Mesothelial cell of epicardium (in vitro differentiated cells): ENCODE data around the gene ERVH48-1. TPM values are rescaled to one million over a fixed set of nuclear protein-coding genes. Genes with fewer than 3 reads are reported as not detected.

Experiments
- DNase-seq, 2 experiments: peaks; one replicate each; pipeline ENCODE4 v3.0.0; 2021; ENCODE audit warnings: low spot score in 2 of 2; ENCODE audit not compliant: unreplicated experiment in 2 of 2
- H3K27ac Mint-ChIP-seq: 2 replicates; pipeline ENCODE4 v1.8.0; 2021; ENCODE audit warnings: mixed read lengths
- H3K27me3 Mint-ChIP-seq: 2 replicates; pipeline ENCODE4 v1.8.0; 2021; ENCODE audit warnings: low read depth, mixed read lengths
- H3K36me3 Mint-ChIP-seq: 2 replicates; pipeline ENCODE4 v1.8.0; 2021; ENCODE audit warnings: mixed read lengths
- H3K4me1 Mint-ChIP-seq: 2 replicates; pipeline ENCODE4 v1.8.0; 2021; ENCODE audit warnings: mixed read lengths
- H3K4me3 Mint-ChIP-seq: 2 replicates; pipeline ENCODE4 v1.8.0; 2021; ENCODE audit warnings: mild to moderate bottlenecking, moderate library complexity, mixed read lengths
- H3K9me3 Mint-ChIP-seq: 2 replicates; pipeline ENCODE4 v1.8.0; 2021; ENCODE audit warnings: mixed read lengths
- total RNA-seq: library from RNA; stranded (reverse); gene quantifications from 3 replicates; pipeline ENCODE4 v1.2.1, GENCODE V29; 2021
- TF ChIP-seq, protein P1 (sequence below): fragments of 200-600 bp; sonication (generic); IDR thresholded peaks from one replicate; pipeline ENCODE4 v1.5.0; 2021; ENCODE audit warnings: antibody characterized with exemption; ENCODE audit not compliant: unreplicated experiment

Gene ERVH48-1
- 2.9 to 4.5 TPM (median 4.5 TPM) in 3 replicates for total RNA-seq

GRCh38 chr21:42925114-42925926, at the start of gene ERVH48-1:
TSS of gene ERVH48-1 (minus strand) at chr21:42925630. CDS start at chr21:42919006, 6,624 bp downstream.
- TF ChIP-seq, protein P1, sequence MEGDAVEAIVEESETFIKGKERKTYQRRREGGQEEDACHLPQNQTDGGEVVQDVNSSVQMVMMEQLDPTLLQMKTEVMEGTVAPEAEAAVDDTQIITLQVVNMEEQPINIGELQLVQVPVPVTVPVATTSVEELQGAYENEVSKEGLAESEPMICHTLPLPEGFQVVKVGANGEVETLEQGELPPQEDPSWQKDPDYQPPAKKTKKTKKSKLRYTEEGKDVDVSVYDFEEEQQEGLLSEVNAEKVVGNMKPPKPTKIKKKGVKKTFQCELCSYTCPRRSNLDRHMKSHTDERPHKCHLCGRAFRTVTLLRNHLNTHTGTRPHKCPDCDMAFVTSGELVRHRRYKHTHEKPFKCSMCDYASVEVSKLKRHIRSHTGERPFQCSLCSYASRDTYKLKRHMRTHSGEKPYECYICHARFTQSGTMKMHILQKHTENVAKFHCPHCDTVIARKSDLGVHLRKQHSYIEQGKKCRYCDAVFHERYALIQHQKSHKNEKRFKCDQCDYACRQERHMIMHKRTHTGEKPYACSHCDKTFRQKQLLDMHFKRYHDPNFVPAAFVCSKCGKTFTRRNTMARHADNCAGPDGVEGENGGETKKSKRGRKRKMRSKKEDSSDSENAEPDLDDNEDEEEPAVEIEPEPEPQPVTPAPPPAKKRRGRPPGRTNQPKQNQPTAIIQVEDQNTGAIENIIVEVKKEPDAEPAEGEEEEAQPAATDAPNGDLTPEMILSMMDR, result no peak
- DNase-seq, result no peak
- Mint-ChIP-seq H3K27me3 (no peaks in the 10 kb centered on the region), H3K36me3 (peaks cover 2% of the 10 kb centered on the region), H3K9me3 (no peaks in the 10 kb centered on the region), H3K4me1 (peaks cover 17% of the 10 kb centered on the region), H3K4me3 (peak within 1 kb of the TSS; percentile 39), H3K27ac (peak within 1 kb of the TSS; percentile 87)

DNA sequence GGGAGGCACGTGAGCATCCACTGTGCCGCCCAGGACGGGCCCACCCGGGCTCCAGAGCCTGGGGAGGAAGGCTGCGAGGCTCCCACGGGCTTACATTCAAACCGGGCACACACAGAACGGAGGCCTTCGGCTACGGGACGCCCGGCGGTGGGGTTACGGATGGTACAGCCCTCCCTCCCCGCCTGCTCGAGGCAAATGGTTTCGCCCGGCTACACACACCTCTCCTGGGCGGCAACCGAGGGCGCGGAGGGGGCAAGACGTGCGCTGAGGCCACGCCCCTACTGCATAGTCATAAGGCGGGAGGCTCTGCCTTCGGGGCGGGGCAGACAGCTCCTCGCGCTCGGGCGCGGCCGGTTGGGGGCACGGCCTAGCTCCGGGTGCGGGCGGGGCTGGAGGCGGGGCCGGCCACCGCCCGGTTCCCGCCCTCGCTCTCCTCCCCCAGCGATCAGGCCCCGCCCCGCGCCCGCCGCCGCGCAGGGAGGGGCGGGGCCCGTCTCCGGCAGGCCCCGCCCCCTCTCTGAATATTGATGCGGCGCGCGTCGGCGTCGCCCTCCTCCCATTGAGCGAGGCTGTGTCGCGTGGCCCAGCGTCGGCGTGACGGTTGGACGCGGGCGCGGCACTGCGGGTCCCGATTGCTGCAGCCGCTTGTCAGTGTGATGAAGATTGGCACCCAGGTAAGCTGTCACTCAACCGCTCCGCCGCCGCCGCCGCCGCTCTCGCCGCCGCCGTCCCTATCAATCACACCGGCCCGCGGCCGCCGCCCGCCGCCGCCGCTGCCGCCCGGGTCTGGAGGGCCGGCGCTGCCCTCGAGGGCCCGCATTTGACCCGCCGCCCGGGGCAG, 48.8 kb upstream of the ERVH48-1 start, which contains the start of gene PKNOX1:
Gene PKNOX1, plus strand, starts transcription at position 572 of the 841 bp plus-strand sequence. CDS start 29,820 bp downstream, outside the sequence.
- DNase-seq, result peak; percentile 98 to 99
- Mint-ChIP-seq H3K27me3 (no peaks in the 10 kb centered on the region), H3K36me3 (peaks cover 19% of the 10 kb centered on the region), H3K9me3 (peaks cover 14% of the 10 kb centered on the region), H3K4me3 (peak within 1 kb of the TSS; percentile 85), H3K27ac (peak within 1 kb of the TSS; percentile 98), H3K4me1 (peaks cover 27% of the 10 kb centered on the region)
- TF ChIP-seq, protein P1, result no peak

DNA sequence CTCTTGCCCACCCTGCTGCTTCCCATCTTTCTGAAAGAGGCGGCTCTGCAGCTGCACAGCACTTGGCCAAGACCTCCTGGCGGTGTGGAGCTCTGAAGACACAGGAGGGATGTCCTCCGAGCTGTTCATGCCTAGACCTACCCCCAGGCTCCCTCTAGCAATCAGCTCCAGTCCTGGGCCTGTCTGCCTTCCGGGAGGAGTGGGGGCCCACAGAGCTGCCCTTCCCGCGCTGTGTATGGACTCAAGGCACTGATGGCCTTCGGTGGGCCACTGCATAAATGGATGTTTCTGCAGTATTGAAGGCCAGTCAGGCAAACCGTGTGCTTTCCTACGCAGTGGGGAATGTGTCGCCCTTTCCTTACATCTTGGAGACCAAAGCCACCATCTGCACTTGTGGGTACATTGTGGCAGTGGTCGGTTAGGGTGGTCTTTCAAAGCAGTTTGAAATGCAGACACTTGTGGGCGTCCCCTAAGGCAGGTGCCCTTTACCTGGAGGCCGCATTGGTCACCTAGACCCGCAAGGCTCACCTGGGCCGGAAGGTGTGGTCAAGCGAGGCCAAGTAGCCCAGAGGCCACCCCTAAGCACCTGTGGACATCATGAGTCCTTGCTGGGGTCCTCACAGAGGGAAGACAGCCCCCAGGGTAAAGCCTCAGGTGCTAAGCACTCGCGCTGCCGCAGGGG, 48.0 kb upstream of the ERVH48-1 start:
- Mint-ChIP-seq H3K27me3 (no peaks in the 10 kb centered on the region), H3K9me3 (peaks cover 10% of the 10 kb centered on the region), H3K4me3 (peak overlapping the region; percentile 62), H3K36me3 (peaks cover 12% of the 10 kb centered on the region), H3K27ac (peak overlapping the region; percentile 79), H3K4me1 (peaks cover 30% of the 10 kb centered on the region)
- no peak for DNase-seq
- TF ChIP-seq, protein P1, result no peak

DNA sequence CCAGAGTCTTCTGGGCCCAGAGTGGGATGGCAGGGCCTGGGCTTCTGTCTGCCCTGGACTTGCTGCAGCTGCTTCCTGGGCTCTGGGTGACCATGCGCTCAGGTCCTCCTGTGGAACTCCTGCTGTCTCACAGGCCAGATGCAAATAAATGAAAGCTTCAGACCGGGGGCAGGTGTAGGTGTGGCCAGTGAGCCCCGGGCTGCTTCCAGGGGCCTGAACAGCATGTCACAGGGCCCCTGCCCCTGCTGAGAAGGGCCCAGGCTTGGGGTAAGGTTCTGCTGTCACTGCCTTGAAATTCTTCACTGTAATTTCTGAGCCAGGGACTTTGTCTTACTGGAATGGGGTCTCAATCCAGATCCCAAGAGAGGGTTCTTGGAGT, 46.5 kb upstream of the ERVH48-1 start:
- TF ChIP-seq, protein P1, result no peak
- H3K4me3 Mint-ChIP-seq, result no peak overlapping the region

GRCh38 chr21:42970946-42971653, 45.7 kb upstream of the ERVH48-1 start:
- no peaks in the 10 kb centered on the region for H3K27me3 Mint-ChIP-seq
- no peaks in the 10 kb centered on the region for H3K9me3 Mint-ChIP-seq
- H3K4me1 Mint-ChIP-seq, result peaks cover 25% of the 10 kb centered on the region
- TF ChIP-seq, protein P1, result no peak
- no peaks in the 10 kb centered on the region for H3K36me3 Mint-ChIP-seq
- peak overlapping the region; percentile 4 for H3K27ac Mint-ChIP-seq
- DNase-seq, result no peak
- H3K4me3 Mint-ChIP-seq, result no peak overlapping the region

More for the DNA sequence above, 46.5 kb upstream of the ERVH48-1 start:
- DNase-seq, result no peak
- Mint-ChIP-seq H3K4me1 (peaks cover 31% of the 10 kb centered on the region), H3K27ac (peak overlapping the region; percentile 79), H3K36me3 (peaks cover 5% of the 10 kb centered on the region), H3K9me3 (peaks cover 5% of the 10 kb centered on the region), H3K27me3 (no peaks in the 10 kb centered on the region)
